GM19240 (cell line): Measurements from ENCODE around the gene IFT80.

ENCODE experiments used
- DNase-seq: peaks from one replicate; pipeline ENCODE4 v3.0.0; 2011; ENCODE audit warnings: low spot score; ENCODE audit not compliant: insufficient read length

IFT80 gene

DNA sequence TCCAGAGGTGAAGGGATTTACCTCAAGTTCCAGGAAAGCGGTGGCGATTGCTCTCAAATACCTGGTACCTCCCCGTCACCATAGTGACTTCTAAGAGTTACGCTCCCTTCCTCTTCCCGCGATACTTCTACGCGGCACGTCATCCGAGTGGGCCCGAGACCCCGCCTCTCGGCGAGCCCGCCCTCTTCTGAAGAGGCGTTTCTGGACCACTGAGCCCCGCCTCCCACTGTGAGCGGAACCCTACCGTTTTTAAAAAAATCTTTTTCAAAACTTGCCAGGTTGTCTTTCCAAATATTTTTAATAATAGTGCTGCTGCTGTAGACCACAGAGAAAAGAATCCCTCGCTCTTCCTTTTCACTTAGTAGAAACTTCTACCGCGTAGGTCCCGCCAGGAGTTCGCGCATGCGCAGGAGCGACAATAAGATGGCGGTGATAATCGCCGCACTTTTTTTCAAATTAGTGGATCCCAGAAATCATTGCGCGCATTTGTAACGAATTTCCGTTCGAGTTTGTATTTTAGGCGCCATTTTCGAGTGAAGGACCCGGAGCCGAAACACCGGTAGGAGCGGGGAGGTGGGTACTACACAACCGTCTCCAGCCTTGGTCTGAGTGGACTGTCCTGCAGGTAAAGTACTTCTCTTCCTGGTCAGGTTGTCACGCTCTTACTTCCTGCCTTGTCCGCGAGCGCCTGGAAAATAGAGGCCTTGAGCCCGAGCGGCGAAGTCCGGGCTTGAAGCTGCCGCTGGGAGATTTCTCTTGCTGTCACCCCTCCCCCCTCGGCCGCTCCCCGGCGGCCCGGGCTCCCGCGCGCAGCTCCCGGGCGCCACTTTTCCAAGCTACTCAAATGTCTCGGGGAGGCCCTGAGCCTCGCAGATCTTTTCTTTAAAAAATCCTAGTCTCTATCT is at the start of gene IFT80, which contains the start of gene SMC4:
TSS of gene IFT80 (minus strand) at position 101 of the 905 bp plus-strand sequence. CDS start 14,625 bp downstream, outside the sequence.
TSS of gene SMC4 (plus strand) at position 526 of the 905 bp plus-strand sequence. CDS start 1,177 bp downstream, outside the sequence.
- peak; percentile 51 for DNase-seq

DNA sequence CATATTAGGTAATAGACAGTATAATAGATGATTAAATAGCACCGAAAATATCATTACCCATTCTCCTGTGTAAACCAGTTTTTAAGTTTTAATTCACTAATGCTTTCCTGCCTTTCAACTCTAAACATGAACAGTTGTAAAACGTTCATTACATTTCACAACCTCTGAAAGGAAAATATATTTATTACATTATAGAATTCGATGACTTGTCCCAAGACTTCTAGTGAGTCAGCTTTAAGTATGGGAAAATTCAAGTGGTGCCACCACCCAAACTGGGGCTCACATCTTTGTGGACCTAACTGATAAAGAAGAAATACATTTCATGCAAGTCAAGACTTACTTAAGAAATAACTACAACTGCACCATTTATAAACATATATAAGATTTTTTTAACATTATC is 48.5 kb upstream of the IFT80 start:
- no peak for DNase-seq

- no peak for DNase-seq
Observed at GRCh38 chr3:160446522-160447056, 47.6 kb upstream of the IFT80 start.

GRCh38 chr3:160445854-160446253 is 46.8 kb upstream of the IFT80 start:
- DNase-seq = no peak

- no peak for DNase-seq
Observed at GRCh38 chr3:160444411-160444810, 45.4 kb upstream of the IFT80 start.

GRCh38 chr3:160440687-160441086 is 41.7 kb upstream of the IFT80 start:
- DNase-seq = no peak

GRCh38 chr3:160437083-160437455 is 38.0 kb upstream of the IFT80 start:
- DNase-seq = no peak

GRCh38 chr3:160435747-160436146 is 36.7 kb upstream of the IFT80 start:
- DNase-seq = no peak

- DNase-seq = no peak
Observed at GRCh38 chr3:160435095-160435494, 36.1 kb upstream of the IFT80 start.

- DNase-seq = no peak
Observed at GRCh38 chr3:160434071-160434470, 35.0 kb upstream of the IFT80 start.

- no peak for DNase-seq
Observed at GRCh38 chr3:160427832-160428424, 28.9 kb upstream of the IFT80 start.

- no peak for DNase-seq
Observed at GRCh38 chr3:160417311-160417710, 18.3 kb upstream of the IFT80 start.

DNA sequence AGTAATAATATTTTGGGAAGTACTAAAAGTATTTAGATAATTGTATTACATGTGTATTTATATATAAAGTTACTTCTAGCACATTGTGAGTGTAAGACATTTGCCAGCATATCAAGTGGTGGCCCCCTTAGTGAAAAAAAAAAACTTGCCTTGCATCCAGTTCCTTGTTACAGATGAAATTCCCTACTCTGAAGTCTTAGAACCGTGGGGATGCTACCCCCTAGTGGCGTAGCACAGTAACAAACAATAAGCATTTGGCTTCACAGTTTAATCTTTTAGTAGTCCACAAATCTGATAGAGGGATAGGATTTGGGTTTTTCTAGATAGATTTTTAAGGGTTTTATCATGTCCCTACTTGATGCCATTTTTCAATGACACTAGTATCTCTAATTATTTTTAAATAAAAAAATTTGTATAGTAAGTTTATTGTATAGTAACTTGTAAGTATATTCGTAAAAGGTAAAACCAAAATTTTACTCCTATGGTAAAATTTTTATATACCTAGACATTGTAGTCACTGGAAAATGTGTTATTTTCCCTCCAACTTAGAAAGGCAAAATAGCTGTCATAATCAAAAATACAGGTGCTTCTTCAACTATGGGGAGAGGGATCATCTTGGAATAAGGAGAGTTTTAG is 14.7 kb upstream of the IFT80 start:
- no peak for DNase-seq

DNA sequence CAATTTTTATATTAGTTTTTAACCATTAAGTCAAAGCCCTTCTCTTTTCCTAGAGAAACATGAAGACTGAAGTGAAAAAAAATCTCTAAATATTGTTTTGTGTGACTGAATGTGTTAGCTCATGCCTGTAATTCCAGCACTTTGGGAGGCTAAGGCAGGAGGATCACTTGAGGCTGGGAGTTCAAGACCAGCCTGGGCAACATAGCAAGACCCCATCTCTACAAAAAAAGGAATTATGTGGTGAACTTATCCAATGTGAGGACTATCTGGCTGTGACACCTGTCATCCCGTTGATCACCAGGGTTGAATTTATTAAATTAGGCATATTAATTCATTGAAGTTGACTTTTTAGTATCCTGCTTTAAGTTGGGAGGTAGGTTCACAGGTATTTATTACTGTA is 13.5 kb upstream of the IFT80 start:
- no peak for DNase-seq

DNA sequence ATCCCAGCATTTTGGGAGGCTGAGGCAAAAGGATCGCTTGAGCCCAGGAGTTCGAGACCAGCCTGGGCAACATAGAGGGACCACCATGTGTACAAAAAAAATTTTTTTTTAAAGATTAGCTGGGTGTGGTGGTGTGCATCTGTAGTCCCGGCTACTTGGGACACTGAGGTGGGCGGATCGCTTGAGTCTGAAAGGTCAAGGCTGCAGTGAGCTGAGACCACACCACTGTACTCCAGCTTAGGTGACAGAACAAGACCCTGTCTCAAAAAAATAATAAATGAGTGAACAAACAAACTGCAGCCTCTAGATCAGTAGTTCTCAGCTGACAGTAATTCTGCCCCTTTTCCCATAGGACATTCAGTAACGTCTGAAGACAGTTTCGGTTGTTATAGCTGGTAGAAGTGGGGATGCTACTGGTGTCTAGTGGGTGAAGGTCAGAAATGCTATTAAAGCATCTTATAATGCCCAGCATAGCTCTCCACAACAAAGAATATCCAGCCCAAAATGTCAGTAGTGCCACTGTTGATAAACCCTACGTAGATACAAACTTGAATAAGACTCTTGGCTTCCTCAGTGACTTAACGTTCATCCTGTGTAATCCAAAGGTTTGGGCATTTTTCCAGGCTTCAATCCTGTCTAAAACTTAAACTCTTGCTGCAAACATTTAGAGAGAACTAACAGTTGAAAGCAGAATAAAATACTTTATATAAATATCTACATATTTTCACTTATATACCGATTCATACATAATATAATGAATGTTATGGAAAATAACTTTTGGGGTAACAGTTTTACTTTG is 11.0 kb upstream of the IFT80 start:
- no peak for DNase-seq

GRCh38 chr3:160403796-160404470 is 4.9 kb upstream of the IFT80 start:
- DNase-seq = no peak

DNA sequence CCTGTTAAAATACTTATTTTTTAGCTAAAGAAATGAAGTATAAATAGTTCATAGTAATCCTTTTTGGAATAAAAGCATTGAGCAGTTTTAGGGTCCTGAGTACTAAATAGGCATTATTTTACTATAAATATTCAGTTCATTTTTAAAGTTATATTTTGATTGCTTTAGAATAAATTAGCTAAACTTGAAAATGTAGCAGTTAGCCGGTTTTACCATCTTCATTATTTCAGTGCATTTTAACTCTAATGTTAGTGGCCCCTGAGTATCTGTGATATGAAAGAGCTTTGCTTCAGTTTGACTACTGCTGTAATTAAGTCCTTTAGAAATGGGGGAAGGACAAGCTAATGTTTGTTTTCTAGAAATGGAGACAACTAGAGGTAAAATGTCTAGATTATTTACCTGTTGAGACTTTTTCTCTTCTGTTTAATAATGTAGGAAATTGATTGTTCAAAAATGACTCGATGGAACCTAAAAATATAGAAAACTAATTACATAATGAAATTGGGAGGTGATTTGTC is 4.1 kb upstream of the IFT80 start:
- no peak for DNase-seq

DNA sequence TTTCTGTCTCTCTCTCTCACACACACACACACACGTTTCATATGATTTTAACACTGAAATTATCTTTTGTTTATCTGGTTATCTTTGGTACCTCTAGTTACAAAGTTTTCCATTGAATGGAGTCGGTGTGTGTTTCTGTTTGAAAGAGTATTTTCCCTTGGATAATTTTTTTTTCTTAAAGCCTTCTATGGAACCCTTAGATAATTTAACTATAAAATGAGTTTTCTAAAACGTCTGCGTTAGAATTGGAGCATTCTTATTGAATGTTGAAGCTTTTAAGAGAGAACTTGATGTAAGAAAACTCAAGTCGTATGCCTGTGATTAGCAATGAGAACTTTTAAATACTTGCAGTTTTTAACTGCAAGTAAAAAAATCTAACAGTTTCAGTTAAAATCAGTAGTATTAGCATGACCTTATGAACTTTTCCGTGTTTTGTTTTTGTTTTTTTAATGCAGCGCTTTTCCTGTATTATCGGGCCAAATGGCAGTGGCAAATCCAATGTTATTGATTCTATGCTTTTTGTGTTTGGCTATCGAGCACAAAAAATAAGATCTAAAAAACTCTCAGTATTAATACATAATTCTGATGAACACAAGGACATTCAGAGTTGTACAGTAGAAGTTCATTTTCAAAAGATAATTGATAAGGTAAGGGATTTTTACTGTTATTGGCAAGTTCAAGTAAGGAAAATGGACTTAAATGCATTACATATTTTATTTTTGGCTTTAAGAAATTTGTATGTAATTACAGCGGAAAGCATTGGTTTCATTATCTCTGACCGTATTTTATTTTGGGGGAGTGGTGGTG is 3.4 kb upstream of the IFT80 start:
- no peak for DNase-seq

DNA sequence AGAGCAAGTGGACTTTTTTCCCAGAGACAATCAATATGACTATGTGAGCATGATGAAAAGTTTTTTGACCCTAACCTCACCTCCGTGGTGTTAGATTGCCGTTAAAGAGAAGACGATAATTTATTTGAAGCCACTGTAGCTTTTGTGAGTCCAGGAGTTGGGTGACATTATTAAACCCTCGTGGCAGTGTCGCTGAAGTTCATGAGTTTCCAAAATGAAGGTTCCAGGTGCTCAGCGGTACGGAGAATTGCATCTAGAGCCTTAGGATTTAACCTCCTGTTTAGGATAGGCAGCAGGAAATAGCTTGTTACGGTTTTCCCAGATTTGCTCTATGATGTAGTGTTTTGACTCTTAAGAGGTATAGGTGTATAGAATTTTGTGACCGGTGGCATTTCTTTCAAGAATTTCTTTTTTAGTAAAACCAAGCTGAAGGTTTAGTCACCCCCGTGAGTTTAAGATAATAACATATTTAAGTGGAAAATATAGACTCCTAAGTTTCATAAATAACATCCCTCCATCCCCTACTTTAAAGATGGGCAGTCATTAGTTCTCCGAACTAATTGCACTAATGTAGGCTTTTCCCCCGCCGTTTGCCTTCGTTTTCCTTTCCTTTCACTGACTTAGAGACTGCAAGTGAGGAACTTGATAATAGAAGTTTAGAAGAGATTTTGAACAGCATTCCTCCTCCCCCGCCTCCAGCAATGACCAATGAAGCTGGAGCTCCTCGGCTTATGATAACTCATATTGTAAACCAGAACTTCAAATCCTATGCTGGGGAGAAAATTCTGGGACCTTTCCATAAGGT is 2.5 kb upstream of the IFT80 start:
- DNase-seq = no peak
